HepG2 (cell line): ENCODE data around the gene GFPT1. TPM values are rescaled to one million over a fixed set of nuclear protein-coding genes. Genes with fewer than 3 reads are reported as not detected.
A peak's percentile ranks its signal among the peaks of the same experiment; 100 is the strongest.

ENCODE experiments used
- ATAC-seq: fragments of 200-7000 bp; cut with Tn5 transposase; 3 replicates; pipeline ENCODE4 v1.9.1; 2020; ENCODE audit warnings: mild to moderate bottlenecking, moderate library complexity
- BruUV-seq: library from RNA; stranded (reverse); fragments of 400-500 nt; replicated peaks from 2 replicates; lab custom pipeline; 2021; lab: Mats Ljungman, UMichigan
- CTCF ChIA-PET: fragments of 300-600 bp; formaldehyde crosslinking; extraction: SDS; loops from one replicate; lab custom pipeline; 2021; ENCODE audit warnings: low total read pairs, inconsistent platforms, low intra/inter-chr PET ratio; lab: Yijun Ruan, JAX
- POLR2A ChIA-PET: fragments of 350-600 bp; sonication (Branson Sonifier 250); formaldehyde crosslinking; loops from one replicate; lab custom pipeline; 2020; ENCODE audit warnings: antibody characterized with exemption, inconsistent platforms; lab: Yijun Ruan, JAX
- DNase-seq: peaks from one replicate; pipeline ENCODE4 v3.0.0-alpha.2; 2015; ENCODE audit warnings: low spot score
- FAIRE-seq: peaks from 3 replicates; lab custom pipeline; 2011; peaks lifted over from hg19 to GRCh38; lab: Jason Lieb, UNC
- H2AFZ ChIP-seq: one replicate; pipeline ENCODE4 v1.6.1; 2011; ENCODE audit warnings: low read length, inconsistent platforms
- H3K27ac ChIP-seq: fragments of 300-600 bp; 3 replicates; pipeline ENCODE4 v1.8.0; 2011; ENCODE audit warnings: mixed run types, mild to moderate bottlenecking, mixed read lengths, low read length, inconsistent platforms; ENCODE audit not compliant: insufficient read depth; ENCODE audit errors: extremely low read length
- H3K27me3 ChIP-seq, 2 experiments: fragments of 200-600 bp in 1 of 2; 2 replicates in 1 of 2; 3 replicates in 1 of 2; pipeline versions ENCODE4 v1.6.0 to v1.8.0; 2011; ENCODE audit warnings: low read length in 2 of 2, mild to moderate bottlenecking in 2 of 2, moderate library complexity in 2 of 2, inconsistent platforms in 1 of 2; ENCODE audit not compliant: insufficient read depth in 2 of 2, control insufficient read depth in 1 of 2
- H3K36me3 ChIP-seq, 2 experiments: fragments of 200-600 bp in 1 of 2; replicated peaks in 1 of 2; 2 replicates in 1 of 2; 3 replicates in 1 of 2; pipeline versions ENCODE4 v1.5.1 to v1.8.0; 2011; ENCODE audit warnings: low read length in 2 of 2, inconsistent platforms in 1 of 2; ENCODE audit not compliant: insufficient read depth in 2 of 2, control insufficient read depth in 1 of 2
- H3K4me1 ChIP-seq: 2 replicates; pipeline ENCODE4 v1.5.1; 2012; ENCODE audit warnings: low read length, inconsistent platforms; ENCODE audit not compliant: insufficient read depth
- H3K4me2 ChIP-seq: 2 replicates; pipeline ENCODE4 v1.6.0; 2011; ENCODE audit warnings: low read depth, low read length, inconsistent platforms
- H3K4me3 ChIP-seq, 3 experiments: fragments of 200-600 bp in 1 of 3; sonication (generic), shearing (Covaris generic) in 1 of 3; replicated peaks in 1 of 3; 2 replicates each; pipeline ENCODE4 v1.5.1; 2011 to 2016; ENCODE audit warnings: low read length in 3 of 3, inconsistent platforms in 2 of 3, low read depth in 2 of 3, mild to moderate bottlenecking in 2 of 3, control low read depth in 1 of 3, mixed read lengths in 1 of 3; ENCODE audit not compliant: insufficient read depth in 1 of 3
- H3K79me2 ChIP-seq: one replicate; pipeline ENCODE4 v1.6.1; 2011; ENCODE audit warnings: low read length, inconsistent platforms; ENCODE audit not compliant: insufficient read depth
- H3K9ac ChIP-seq: 2 replicates; pipeline ENCODE4 v1.6.0; 2011; ENCODE audit warnings: mild to moderate bottlenecking, low read depth, low read length, inconsistent platforms; ENCODE audit not compliant: insufficient read depth
- H3K9me3 ChIP-seq: 2 replicates; pipeline ENCODE4 v1.5.1; 2012; ENCODE audit warnings: mild to moderate bottlenecking, low read length
- H4K20me1 ChIP-seq: 2 replicates; pipeline ENCODE4 v1.6.0; 2011; ENCODE audit warnings: inconsistent platforms, mild to moderate bottlenecking, low read length, moderate library complexity; ENCODE audit not compliant: insufficient read depth
- GATA4 ChIP-seq: sonication (generic); IDR thresholded peaks from 2 replicates; pipeline ENCODE4 v1.6.1; 2016; ENCODE audit warnings: antibody characterized with exemption, low read depth, borderline replicate concordance
- HMG20A ChIP-seq: IDR thresholded peaks from 2 replicates; pipeline ENCODE4 v1.6.1; 2016; ENCODE audit warnings: borderline replicate concordance
- JARID2 ChIP-seq: sonication (generic); formaldehyde crosslinking; IDR thresholded peaks from 2 replicates; pipeline ENCODE4 v1.8.1; 2023; ENCODE audit warnings: missing genetic modification reagents, inconsistent platforms; ENCODE audit not compliant: insufficient replicate concordance
- ONECUT2 ChIP-seq: sonication (generic); formaldehyde crosslinking; IDR thresholded peaks from 2 replicates; pipeline ENCODE4 v1.4.0; 2020; ENCODE audit warnings: missing genetic modification reagents
- POLR2AphosphoS2 ChIP-seq: IDR thresholded peaks from 2 replicates; pipeline ENCODE4 v1.6.1; 2011; ENCODE audit warnings: low read depth, low read length, improper control_type of control experiment
- SNAI1 ChIP-seq: sonication (generic); formaldehyde crosslinking; IDR thresholded peaks from 2 replicates; pipeline ENCODE4 v1.5.0; 2020; ENCODE audit warnings: mild to moderate bottlenecking, missing genetic modification reagents, borderline replicate concordance
- TCF7L2 ChIP-seq: IDR thresholded peaks from 2 replicates; pipeline ENCODE4 v1.6.1; 2011; ENCODE audit warnings: mild to moderate bottlenecking, low read depth, low read length, moderate library complexity
- ZNF317 ChIP-seq: sonication (generic); formaldehyde crosslinking; IDR thresholded peaks from 2 replicates; pipeline ENCODE4 v1.5.0; 2020; ENCODE audit warnings: mild to moderate bottlenecking, missing genetic modification reagents
- ZNF713 ChIP-seq: sonication (generic); formaldehyde crosslinking; IDR thresholded peaks from 2 replicates; pipeline ENCODE4 v1.4.0; 2020; ENCODE audit warnings: mild to moderate bottlenecking, missing genetic modification reagents
- in situ Hi-C: cut with HindIII; loops from 2 replicates; pipeline ENCODE4 v1.10.0; 2017; ENCODE audit warnings: low pct_unique_long_range_greater_than_20kb; ENCODE audit not compliant: extremely low pct_ligation_motif_present
- intact Hi-C: fragments of 100-400 bp; cut with micrococcal nuclease; formaldehyde crosslinking; loops from one replicate; pipeline ENCODE4 v1.10.0; 2022; ENCODE audit not compliant: unreplicated experiment
- polyA plus RNA-seq, 8 experiments: library from polyadenylated mRNA; depleted of rRNA in 3 of 8; stranded (reverse) in 7 of 8; unstranded in 1 of 8; fragments of >200 nt; fragmentation: Illumina TruSeq in 4 of 8; extraction: Trizol in 4 of 8; gene quantifications; 2 replicates each; pipeline versions ENCODE4 v1.2.1 to v1.2.3, GENCODE V29; 2011 to 2016; ENCODE audit warnings: low read depth in 4 of 8, missing spikeins in 1 of 8, mixed read lengths in 1 of 8; ENCODE audit not compliant: insufficient read depth in 1 of 8
- total RNA-seq, 5 experiments: library from RNA; depleted of rRNA; stranded (reverse); fragments of >200 nt; fragmentation: Illumina TruSeq; extraction: Trizol; gene quantifications; 2 replicates each; pipeline ENCODE4 v1.2.3, GENCODE V29; 2016; ENCODE audit warnings: low read depth in 1 of 5
- TF ChIP-seq, protein P1 (sequence below): sonication (generic); formaldehyde crosslinking; IDR thresholded peaks from 2 replicates; pipeline ENCODE4 v1.9.0; 2021; ENCODE audit warnings: missing genetic modification reagents, mild to moderate bottlenecking, borderline replicate concordance
- TF ChIP-seq, protein P2 (sequence below): IDR thresholded peaks from 2 replicates; pipeline ENCODE4 v1.6.1; 2016; ENCODE audit warnings: low read depth, missing genetic modification reagents, missing compliant biosample characterization
- TF ChIP-seq, protein P3 (sequence below): fragments of 450-650 bp; IDR thresholded peaks from 2 replicates; pipeline ENCODE4 v1.6.1; 2016
- TF ChIP-seq, protein P4 (sequence below), 2 experiments: sonication (generic) in 1 of 2; formaldehyde crosslinking in 1 of 2; IDR thresholded peaks; 2 replicates each; pipeline versions ENCODE4 v1.4.0 to v1.6.1; 2018 to 2020; ENCODE audit warnings: missing genetic modification reagents in 2 of 2, borderline replicate concordance in 1 of 2, low read depth in 1 of 2, mild to moderate bottlenecking in 1 of 2, missing biosample characterization in 1 of 2

The GFPT1 gene
- total and polyA plus RNA-seq, 2 of the 13 experiments (the other 11 are each of a cell fraction or from before 2014, with no cell fraction given) = 24.0 to 84.9 TPM

DNA sequence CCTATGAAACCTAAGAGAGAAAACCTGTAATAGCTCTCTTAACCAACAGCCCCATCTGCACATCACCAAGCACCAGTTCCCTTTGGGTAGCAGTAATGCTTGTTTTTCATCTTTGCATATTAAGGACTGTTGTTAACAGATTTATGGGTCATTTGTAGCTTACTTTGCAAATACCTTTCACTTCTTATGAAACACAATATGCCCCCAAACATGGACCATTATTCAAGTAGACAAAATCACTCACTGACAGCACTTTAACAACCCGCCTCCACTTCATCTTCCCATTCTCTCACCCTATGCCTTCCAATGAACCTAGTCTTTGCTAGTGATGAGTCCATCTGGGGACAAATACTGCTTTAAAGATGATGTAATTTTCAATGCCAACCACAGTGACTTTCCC, 64.4 kb downstream of the GFPT1 start (continued):
- TF ChIP-seq ONECUT2 (no peak), TCF7L2 (no peak), HMG20A (CRISPR knock-in tag) (no peak)
- TF ChIP-seq, protein P1, sequence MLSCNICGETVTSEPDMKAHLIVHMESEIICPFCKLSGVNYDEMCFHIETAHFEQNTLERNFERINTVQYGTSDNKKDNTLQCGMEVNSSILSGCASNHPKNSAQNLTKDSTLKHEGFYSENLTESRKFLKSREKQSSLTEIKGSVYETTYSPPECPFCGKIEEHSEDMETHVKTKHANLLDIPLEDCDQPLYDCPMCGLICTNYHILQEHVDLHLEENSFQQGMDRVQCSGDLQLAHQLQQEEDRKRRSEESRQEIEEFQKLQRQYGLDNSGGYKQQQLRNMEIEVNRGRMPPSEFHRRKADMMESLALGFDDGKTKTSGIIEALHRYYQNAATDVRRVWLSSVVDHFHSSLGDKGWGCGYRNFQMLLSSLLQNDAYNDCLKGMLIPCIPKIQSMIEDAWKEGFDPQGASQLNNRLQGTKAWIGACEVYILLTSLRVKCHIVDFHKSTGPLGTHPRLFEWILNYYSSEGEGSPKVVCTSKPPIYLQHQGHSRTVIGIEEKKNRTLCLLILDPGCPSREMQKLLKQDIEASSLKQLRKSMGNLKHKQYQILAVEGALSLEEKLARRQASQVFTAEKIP = no peak
- TF ChIP-seq, protein P2, sequence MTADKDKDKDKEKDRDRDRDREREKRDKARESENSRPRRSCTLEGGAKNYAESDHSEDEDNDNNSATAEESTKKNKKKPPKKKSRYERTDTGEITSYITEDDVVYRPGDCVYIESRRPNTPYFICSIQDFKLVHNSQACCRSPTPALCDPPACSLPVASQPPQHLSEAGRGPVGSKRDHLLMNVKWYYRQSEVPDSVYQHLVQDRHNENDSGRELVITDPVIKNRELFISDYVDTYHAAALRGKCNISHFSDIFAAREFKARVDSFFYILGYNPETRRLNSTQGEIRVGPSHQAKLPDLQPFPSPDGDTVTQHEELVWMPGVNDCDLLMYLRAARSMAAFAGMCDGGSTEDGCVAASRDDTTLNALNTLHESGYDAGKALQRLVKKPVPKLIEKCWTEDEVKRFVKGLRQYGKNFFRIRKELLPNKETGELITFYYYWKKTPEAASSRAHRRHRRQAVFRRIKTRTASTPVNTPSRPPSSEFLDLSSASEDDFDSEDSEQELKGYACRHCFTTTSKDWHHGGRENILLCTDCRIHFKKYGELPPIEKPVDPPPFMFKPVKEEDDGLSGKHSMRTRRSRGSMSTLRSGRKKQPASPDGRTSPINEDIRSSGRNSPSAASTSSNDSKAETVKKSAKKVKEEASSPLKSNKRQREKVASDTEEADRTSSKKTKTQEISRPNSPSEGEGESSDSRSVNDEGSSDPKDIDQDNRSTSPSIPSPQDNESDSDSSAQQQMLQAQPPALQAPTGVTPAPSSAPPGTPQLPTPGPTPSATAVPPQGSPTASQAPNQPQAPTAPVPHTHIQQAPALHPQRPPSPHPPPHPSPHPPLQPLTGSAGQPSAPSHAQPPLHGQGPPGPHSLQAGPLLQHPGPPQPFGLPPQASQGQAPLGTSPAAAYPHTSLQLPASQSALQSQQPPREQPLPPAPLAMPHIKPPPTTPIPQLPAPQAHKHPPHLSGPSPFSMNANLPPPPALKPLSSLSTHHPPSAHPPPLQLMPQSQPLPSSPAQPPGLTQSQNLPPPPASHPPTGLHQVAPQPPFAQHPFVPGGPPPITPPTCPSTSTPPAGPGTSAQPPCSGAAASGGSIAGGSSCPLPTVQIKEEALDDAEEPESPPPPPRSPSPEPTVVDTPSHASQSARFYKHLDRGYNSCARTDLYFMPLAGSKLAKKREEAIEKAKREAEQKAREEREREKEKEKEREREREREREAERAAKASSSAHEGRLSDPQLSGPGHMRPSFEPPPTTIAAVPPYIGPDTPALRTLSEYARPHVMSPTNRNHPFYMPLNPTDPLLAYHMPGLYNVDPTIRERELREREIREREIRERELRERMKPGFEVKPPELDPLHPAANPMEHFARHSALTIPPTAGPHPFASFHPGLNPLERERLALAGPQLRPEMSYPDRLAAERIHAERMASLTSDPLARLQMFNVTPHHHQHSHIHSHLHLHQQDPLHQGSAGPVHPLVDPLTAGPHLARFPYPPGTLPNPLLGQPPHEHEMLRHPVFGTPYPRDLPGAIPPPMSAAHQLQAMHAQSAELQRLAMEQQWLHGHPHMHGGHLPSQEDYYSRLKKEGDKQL = no peak
- TF ChIP-seq, all 625 proteins: peak for 2

DNA sequence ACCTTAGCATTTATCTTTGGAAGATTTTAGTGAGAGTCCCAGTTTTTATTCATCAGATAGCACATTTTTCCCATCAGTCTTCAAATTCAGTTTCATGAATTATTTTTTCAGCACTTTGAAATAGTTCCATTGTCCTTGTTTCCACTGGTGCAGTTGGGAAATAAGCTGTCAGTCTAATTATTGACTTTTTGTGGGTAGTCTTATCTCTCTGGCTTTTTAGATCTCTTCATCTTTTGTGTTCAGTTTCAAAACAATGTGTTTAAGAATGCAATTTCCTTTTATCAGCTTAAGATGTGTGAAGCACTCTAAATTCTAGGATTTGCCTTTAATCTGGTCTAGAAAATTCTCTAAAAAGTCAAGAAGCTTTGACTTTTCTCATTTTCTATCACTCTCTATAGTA, 70.5 kb downstream of the GFPT1 start:
- H3K4me3 ChIP-seq = no peak overlapping the region
- in situ Hi-C loops = no loop called here
- no peak overlapping the region for H3K4me2 ChIP-seq
- DNase-seq = peak; percentile 64
- peaks cover 16% of the 10 kb centered on the region for H3K4me1 ChIP-seq
- BruUV-seq = TSS peak; percentile 18
- H2AFZ ChIP-seq = no peak overlapping the region
- ATAC-seq = no peak
- no peak for FAIRE-seq
- no peaks in the 10 kb centered on the region for H3K79me2 ChIP-seq
- H3K27ac ChIP-seq = no peak overlapping the region
- H3K36me3 ChIP-seq = peaks cover 0 to 7% of the 10 kb centered on the region in 2 experiments; a peak in 2 of 5 replicates
- intact Hi-C loops = no loop called here
- H3K9me3 ChIP-seq = peaks cover 17% of the 10 kb centered on the region
- CTCF ChIA-PET = no interaction called here
- POLR2A ChIA-PET = interaction anchor here (1.1 kb wide), 1 partner anchor 99 kb away, joined by 3 read pairs; no protein-coding TSS in a partner anchor
- no peaks in the 10 kb centered on the region for H3K27me3 ChIP-seq
- no peaks in the 10 kb centered on the region for H4K20me1 ChIP-seq
- no peak overlapping the region for H3K9ac ChIP-seq
- TF ChIP-seq, protein P3, sequence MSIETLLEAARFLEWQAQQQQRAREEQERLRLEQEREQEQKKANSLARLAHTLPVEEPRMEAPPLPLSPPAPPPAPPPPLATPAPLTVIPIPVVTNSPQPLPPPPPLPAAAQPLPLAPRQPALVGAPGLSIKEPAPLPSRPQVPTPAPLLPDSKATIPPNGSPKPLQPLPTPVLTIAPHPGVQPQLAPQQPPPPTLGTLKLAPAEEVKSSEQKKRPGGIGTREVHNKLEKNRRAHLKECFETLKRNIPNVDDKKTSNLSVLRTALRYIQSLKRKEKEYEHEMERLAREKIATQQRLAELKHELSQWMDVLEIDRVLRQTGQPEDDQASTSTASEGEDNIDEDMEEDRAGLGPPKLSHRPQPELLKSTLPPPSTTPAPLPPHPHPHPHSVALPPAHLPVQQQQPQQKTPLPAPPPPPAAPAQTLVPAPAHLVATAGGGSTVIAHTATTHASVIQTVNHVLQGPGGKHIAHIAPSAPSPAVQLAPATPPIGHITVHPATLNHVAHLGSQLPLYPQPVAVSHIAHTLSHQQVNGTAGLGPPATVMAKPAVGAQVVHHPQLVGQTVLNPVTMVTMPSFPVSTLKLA = no peak
- no peak for TF ChIP-seq ZNF713 (CRISPR knock-in tag)
- TF ChIP-seq SNAI1 (CRISPR knock-in tag) = no peak
- no peak for TF ChIP-seq GATA4
- TF ChIP-seq POLR2AphosphoS2 = no peak
- TF ChIP-seq, protein P4, sequence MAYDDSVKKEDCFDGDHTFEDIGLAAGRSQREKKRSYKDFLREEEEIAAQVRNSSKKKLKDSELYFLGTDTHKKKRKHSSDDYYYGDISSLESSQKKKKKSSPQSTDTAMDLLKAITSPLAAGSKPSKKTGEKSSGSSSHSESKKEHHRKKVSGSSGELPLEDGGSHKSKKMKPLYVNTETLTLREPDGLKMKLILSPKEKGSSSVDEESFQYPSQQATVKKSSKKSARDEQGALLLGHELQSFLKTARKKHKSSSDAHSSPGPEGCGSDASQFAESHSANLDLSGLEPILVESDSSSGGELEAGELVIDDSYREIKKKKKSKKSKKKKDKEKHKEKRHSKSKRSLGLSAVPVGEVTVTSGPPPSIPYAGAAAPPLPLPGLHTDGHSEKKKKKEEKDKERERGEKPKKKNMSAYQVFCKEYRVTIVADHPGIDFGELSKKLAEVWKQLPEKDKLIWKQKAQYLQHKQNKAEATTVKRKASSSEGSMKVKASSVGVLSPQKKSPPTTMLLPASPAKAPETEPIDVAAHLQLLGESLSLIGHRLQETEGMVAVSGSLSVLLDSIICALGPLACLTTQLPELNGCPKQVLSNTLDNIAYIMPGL (CRISPR knock-in tag; IDR thresholded peaks at IDR 0.05; ENCODE audit: borderline replicate concordance in 1 of 2, low read depth in 1 of 2) = no peak
- TF ChIP-seq JARID2 (CRISPR knock-in tag) = no peak
- peak; percentile 100 for TF ChIP-seq ZNF317
